GM21786 (cell line): Measurements from ENCODE around the gene EEF1AKMT4.
A peak's percentile ranks its signal among the peaks of the same experiment; 100 is the strongest.

ENCODE experiments used
- ATAC-seq: cut with Tn5 transposase; IDR thresholded peaks from one replicate; pipeline ENCODE4 v1.9.1; 2021; ENCODE audit not compliant: unreplicated experiment

Gene EEF1AKMT4

GRCh38 chr3:184296616-184297015, 47.1 kb downstream of the EEF1AKMT4 start:
- ATAC-seq, result no peak

- peak; percentile 94 for ATAC-seq
Measured at GRCh38 chr3:184298759-184299487, 49.5 kb downstream of the EEF1AKMT4 start, which contains the start of gene PSMD2. Gene PSMD2 (plus strand): TSS chr3:184299241. CDS start chr3:184299267, 26 bp downstream.

GRCh38 chr3:184299488-184300377, 50.3 kb downstream of the EEF1AKMT4 start:
- ATAC-seq, result no peak

- ATAC-seq, result no peak
Measured at GRCh38 chr3:184300378-184300720, 50.9 kb downstream of the EEF1AKMT4 start.

GRCh38 chr3:184305577-184305976, 56.1 kb downstream of the EEF1AKMT4 start:
- ATAC-seq, result no peak

GRCh38 chr3:184306341-184306972, 57.0 kb downstream of the EEF1AKMT4 start:
- ATAC-seq, result no peak

- ATAC-seq, result no peak
Measured at GRCh38 chr3:184307915-184308314, 58.4 kb downstream of the EEF1AKMT4 start.
